HEK293T (cell line): ENCODE measurements around the gene PRDX6.

Source experiments
- ARNT ChIP-seq: fragments of 450-650 bp; IDR thresholded peaks from 2 replicates; pipeline ENCODE4 v1.6.1; 2017; ENCODE audit warnings: mild to moderate bottlenecking
- BHLHE40 ChIP-seq: fragments of 450-650 bp; IDR thresholded peaks from 2 replicates; pipeline ENCODE4 v1.6.1; 2016; ENCODE audit warnings: mild to moderate bottlenecking, moderate library complexity, borderline replicate concordance
- ELF4 ChIP-seq: fragments of 450-650 bp; IDR thresholded peaks from 2 replicates; pipeline ENCODE4 v1.6.1; 2017; ENCODE audit warnings: antibody characterized with exemption
- FOXA1 ChIP-seq: fragments of 450-650 bp; IDR thresholded peaks from 2 replicates; pipeline ENCODE4 v1.6.1; 2016; ENCODE audit warnings: mild to moderate bottlenecking
- FOXK2 ChIP-seq: fragments of 450-650 bp; IDR thresholded peaks from 2 replicates; pipeline ENCODE4 v1.6.1; 2016; ENCODE audit warnings: mild to moderate bottlenecking
- FOXM1 ChIP-seq: fragments of 450-650 bp; IDR thresholded peaks from 2 replicates; pipeline ENCODE4 v1.6.1; 2017; ENCODE audit warnings: mild to moderate bottlenecking, borderline replicate concordance
- L3MBTL2 ChIP-seq: fragments of 450-650 bp; conservative IDR thresholded peaks from 2 replicates; pipeline ENCODE4 v1.6.1; 2016; ENCODE audit warnings: mild to moderate bottlenecking
- NFRKB ChIP-seq: fragments of 450-650 bp; IDR thresholded peaks from 2 replicates; pipeline ENCODE4 v1.6.1; 2016; ENCODE audit warnings: mild to moderate bottlenecking, moderate library complexity
- PKNOX1 ChIP-seq: fragments of 450-650 bp; IDR thresholded peaks from 2 replicates; pipeline ENCODE4 v1.6.1; 2016
- SP1 ChIP-seq: fragments of 450-650 bp; IDR thresholded peaks from 2 replicates; pipeline ENCODE4 v1.6.1; 2017
- SUZ12 ChIP-seq: fragments of 450-650 bp; IDR thresholded peaks from 2 replicates; pipeline ENCODE4 v1.6.1; 2016; ENCODE audit warnings: mild to moderate bottlenecking
- TARDBP ChIP-seq: fragments of 450-650 bp; IDR thresholded peaks from 2 replicates; pipeline ENCODE4 v1.6.1; 2016
- ZNF384 ChIP-seq: fragments of 450-650 bp; IDR thresholded peaks from 2 replicates; pipeline ENCODE4 v1.6.1; 2016

- TF ChIP-seq L3MBTL2 (no peak), FOXA1 (no peak), NFRKB (no peak), BHLHE40 (no peak), ZNF384 (no peak), SP1 (no peak), FOXK2 (no peak), FOXM1 (no peak), ELF4 (no peak), SUZ12 (no peak), PKNOX1 (no peak), ARNT (no peak), TARDBP (no peak)
Measured at GRCh38 chr1:173530795-173531693, 53.9 kb downstream of the PRDX6 start.
